Astrocyte of the spinal cord (primary cell): ENCODE measurements around the gene TBCA.
"Not testable (repeated sequence)": the region's sequence is repeated elsewhere in the genome, so short reads cannot be mapped to it uniquely, and the experiment has no call there.

Source experiments
- DNase-seq: peaks from one replicate; pipeline ENCODE4 v3.0.0; 2011; ENCODE audit warnings: low read depth, low spot score
- H3K4me3 ChIP-seq: 2 replicates; pipeline ENCODE4 v1.5.1; 2011; ENCODE audit warnings: low read depth, mild to moderate bottlenecking, low read length, moderate library complexity
- in situ Hi-C: cut with HindIII; loops from 2 replicates; pipeline ENCODE4 v1.10.0; 2017; ENCODE audit warnings: low sequenced_read_pairs
- TF ChIP-seq, protein P1 (sequence below): IDR thresholded peaks from 2 replicates; pipeline ENCODE4 v1.5.1; 2012; ENCODE audit warnings: low read depth, mild to moderate bottlenecking, low read length, inconsistent platforms

TBCA gene

DNA sequence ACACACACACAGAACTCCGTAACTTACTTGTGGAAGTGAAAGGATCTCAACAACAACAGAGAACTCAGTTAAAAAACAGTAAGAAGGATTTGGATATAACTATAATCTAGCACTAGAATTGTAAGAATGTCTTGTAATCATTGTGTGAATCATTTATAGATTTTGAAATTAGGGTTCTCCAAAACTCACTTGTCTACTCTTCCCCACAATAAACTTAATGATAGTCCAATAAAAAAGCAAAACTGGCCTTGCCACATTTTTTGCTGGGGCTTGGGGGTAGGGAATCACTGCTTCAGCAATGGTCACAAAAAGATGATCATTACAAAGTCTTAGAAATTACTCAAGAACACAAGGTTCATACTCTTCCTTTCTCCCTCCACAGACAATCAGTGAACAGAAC is 8.8 kb downstream of the TBCA start:
- TF ChIP-seq, protein P1, sequence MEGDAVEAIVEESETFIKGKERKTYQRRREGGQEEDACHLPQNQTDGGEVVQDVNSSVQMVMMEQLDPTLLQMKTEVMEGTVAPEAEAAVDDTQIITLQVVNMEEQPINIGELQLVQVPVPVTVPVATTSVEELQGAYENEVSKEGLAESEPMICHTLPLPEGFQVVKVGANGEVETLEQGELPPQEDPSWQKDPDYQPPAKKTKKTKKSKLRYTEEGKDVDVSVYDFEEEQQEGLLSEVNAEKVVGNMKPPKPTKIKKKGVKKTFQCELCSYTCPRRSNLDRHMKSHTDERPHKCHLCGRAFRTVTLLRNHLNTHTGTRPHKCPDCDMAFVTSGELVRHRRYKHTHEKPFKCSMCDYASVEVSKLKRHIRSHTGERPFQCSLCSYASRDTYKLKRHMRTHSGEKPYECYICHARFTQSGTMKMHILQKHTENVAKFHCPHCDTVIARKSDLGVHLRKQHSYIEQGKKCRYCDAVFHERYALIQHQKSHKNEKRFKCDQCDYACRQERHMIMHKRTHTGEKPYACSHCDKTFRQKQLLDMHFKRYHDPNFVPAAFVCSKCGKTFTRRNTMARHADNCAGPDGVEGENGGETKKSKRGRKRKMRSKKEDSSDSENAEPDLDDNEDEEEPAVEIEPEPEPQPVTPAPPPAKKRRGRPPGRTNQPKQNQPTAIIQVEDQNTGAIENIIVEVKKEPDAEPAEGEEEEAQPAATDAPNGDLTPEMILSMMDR, result no peak
- in situ Hi-C loops, result no loop called here
- no peak for DNase-seq
- H3K4me3 ChIP-seq, result no peak overlapping the region

DNA sequence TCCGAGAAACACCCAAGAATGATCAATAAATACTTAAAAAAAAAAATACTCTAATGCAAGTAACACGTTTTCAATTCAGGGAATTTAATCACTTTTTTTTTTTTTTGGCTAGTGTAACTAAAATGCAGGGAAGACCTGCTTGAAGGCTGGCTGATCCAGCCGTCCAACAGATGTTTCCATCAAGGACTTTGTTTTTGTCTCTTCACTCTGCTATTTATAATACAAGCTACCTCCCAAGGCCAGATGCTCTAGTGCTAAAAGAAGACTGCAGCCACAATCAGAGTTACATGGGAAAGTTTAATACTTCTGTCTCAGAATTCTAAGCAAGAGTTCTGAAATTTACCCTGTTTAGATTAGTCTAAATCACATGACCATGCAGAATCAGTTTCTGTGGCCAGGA is 14.5 kb downstream of the TBCA start:
- TF ChIP-seq, protein P1, result no peak
- H3K4me3 ChIP-seq, result no peak overlapping the region
- no peak for DNase-seq
- in situ Hi-C loops, result no loop called here

DNA sequence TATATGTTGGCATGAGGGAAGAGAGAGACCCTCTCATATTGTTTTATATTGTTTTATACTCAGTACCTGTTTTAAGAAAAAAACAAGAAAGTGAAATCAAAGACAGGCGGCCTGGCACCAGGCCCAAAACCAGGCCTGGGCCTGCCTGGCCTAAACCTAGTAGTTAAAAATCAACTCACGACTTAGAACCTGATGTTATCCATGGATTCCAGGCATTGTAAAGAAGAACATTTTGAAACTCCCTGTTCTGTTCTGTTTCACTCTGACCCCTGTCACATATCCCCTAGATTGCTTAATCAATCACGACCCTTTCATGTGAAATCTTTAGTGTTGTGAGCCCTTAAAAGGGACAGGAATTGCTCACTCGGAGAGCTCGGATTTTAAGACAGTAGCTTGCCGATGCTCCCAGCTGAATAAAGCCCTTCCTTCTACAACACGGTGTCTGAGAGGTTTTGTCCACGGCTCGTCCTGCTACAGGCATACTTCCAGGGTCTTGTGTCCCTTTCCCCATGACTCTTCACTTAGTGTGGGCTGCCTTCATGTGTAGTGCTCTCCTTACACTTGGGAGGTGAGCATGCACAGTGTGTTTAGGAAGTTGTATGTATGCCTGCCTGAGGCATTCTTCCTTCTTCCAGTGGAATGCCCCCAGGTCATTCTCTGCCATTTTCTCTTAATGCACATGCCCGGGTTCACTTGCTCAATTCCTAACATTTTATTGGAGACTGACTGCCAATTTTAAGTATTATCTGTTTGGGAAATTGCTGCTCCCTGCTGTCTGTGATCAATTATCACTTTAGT is 17.8 kb downstream of the TBCA start:
- H3K4me3 ChIP-seq, result no peak overlapping the region
- no peak for DNase-seq
- in situ Hi-C loops, result no loop called here
- TF ChIP-seq, protein P1, result no peak

DNA sequence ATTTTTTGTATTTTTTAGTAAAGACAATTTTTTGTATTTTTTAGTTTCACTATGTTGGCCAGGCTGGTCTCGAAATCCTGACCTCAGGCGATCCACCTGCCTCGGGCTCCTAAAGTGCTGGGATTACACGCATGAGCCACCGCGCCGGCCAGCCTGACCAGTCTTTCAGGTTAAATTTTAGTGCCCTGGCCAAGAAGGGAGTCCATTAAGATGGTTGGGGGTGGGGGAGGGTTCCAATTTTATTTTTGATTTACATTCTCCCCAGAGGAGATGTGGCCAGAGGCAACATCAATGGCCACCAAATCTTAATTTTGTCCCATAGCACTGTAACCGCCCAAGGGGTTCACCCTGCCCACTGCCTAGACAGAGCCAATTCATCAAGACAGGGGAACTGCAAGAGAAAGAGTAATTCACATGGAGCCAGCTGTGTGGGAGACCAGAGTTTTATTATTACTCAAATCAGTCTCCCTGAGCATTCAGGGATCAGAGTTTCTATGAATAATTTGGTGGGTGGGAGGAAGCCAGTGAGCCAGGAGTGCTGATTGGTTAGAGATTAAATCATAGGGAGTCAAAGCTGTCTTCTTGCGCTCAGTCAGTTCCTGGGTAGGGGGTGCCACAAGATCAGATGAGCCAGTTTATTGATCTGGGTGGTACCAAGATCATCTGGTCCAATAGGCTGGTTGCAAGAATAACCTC is 24.7 kb downstream of the TBCA start:
- no peak overlapping the region for H3K4me3 ChIP-seq
- TF ChIP-seq, protein P1, result no peak
- no peak for DNase-seq
- in situ Hi-C loops, result no loop called here

DNA sequence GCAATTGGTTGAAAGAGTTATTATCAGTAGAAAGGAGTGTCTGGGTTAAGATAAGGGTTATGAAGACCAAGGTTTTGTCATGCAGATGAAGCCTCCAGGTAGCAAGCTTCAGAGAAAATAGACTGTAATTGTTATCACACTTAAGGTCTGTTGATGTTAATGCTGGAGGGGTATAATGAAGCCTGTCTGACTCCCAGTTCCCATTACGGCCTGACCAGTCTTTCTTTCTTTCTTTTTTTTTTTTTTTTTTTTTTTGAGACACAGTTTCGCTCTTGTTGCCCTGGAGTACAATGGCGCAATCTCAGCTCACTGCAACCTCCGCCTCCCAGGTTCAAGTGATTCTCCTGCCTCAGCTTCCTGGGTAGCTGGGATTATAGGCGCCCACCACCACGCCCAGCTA is 25.2 kb downstream of the TBCA start:
- H3K4me3 ChIP-seq, in situ Hi-C loops, DNase-seq: not testable (repeated sequence)

DNA sequence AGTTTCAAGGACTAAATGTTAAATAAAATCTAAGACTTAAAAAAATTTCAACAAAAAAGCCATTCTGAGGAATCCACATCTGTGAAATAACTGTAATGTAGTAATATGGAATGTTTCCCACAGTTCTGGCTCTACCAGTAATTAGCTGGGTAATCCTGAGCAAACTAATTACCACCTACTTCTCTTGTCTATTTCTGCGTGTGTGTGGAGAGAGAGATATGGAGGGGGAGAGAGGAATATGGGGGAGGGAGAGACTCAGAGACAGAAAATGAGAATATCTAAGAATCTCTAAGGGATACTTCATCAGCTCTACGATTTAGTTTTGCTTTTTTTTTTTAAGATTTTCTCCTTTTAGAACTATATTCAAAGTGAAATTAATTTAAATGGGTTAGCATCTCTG is 28.0 kb downstream of the TBCA start:
- DNase-seq, result no peak
- TF ChIP-seq, protein P1, result no peak
- H3K4me3 ChIP-seq, result no peak overlapping the region
- in situ Hi-C loops, result no loop called here

DNA sequence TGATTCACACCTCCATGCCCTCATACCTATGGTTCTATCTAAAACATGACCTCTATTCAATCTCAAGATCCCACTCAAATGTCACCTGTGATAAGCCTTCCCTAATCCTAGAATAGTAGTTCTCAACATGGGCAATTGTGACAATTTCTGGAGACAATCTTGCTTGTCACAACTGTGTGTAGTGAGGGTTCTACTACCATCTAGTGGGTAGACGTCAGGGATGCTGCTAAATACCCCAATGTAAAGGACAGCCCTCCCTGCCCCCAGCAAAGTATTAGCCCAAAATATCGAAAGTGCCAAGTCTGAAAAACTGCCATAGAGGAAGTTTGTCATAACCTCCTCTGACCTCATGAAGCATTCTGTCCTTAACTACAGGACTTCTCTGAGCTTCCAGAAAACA is 32.0 kb downstream of the TBCA start:
- TF ChIP-seq, protein P1, result no peak
- no peak for DNase-seq
- no peak overlapping the region for H3K4me3 ChIP-seq
- in situ Hi-C loops, result no loop called here
